Skeletal muscle satellite cell (primary cell): ENCODE measurements around the gene PCDHAC2. TPM values are rescaled to one million over a fixed set of nuclear protein-coding genes. Genes with fewer than 3 reads are reported as not detected.

Experiments
- H3K27me3 ChIP-seq: 2 replicates; pipeline ENCODE4 v1.7.0; 2013; ENCODE audit warnings: low read length; ENCODE audit not compliant: control insufficient read depth, insufficient read depth
- H3K36me3 ChIP-seq: 2 replicates; pipeline ENCODE4 v1.7.0; 2013; ENCODE audit warnings: mild to moderate bottlenecking, control low read depth, low read length; ENCODE audit not compliant: insufficient read depth
- H3K4me1 ChIP-seq: 2 replicates; pipeline ENCODE4 v1.7.0; 2013; ENCODE audit warnings: low read length; ENCODE audit not compliant: control insufficient read depth, insufficient read depth
- H3K4me2 ChIP-seq: 2 replicates; pipeline ENCODE4 v1.7.0; 2013; ENCODE audit warnings: mild to moderate bottlenecking, low read length
- H3K4me3 ChIP-seq: 2 replicates; pipeline ENCODE4 v1.7.0; 2013; ENCODE audit warnings: low read length
- H3K9ac ChIP-seq: 2 replicates; pipeline ENCODE4 v1.7.0; 2013; ENCODE audit warnings: mild to moderate bottlenecking, low read depth, low read length, moderate library complexity
- H3K9me3 ChIP-seq: replicated peaks from 2 replicates; pipeline ENCODE4 v1.7.0; 2013; ENCODE audit warnings: mild to moderate bottlenecking, control low read depth, low read length
- small RNA-seq: library from RNA; depleted of rRNA; stranded (forward); fragments of <200 nt; gene quantifications from one replicate; pipeline ENCODE3, GENCODE V24; 2012

The PCDHAC2 gene

GRCh38 chr5:141017943-141018342 is 51.7 kb downstream of the PCDHAC2 start:
- Histone ChIP-seq H3K9me3 (no peaks in the 10 kb centered on the region), H3K4me1 (no peaks in the 10 kb centered on the region), H3K4me3 (no peak overlapping the region), H3K36me3 (no peaks in the 10 kb centered on the region), H3K27me3 (no peaks in the 10 kb centered on the region), H3K9ac (no peak overlapping the region), H3K4me2 (no peak overlapping the region)

Small RNAs within 50 kb of the gene (small RNA-seq; reads per million reads assigned to genes)
- gene AC010223.1, result not detected
